Stimulated activated CD4-positive, alpha-beta T cell treated with anti-CD3 and anti-CD28 coated beads, Interleukin-12 subunit alpha, Interleukin-12 subunit beta, amount 100 ng/mL, for 24 hours (primary cell): ENCODE measurements around the gene BANF1.
"Not testable (repeated sequence)": the region's sequence is repeated elsewhere in the genome, so short reads cannot be mapped to it uniquely, and the experiment has no call there.

ENCODE experiments used
- DNase-seq, 2 experiments: peaks; one replicate each; pipeline ENCODE4 v3.0.0-alpha.2; 2020; ENCODE audit warnings: low read depth in 2 of 2

BANF1 gene

GRCh38 chr11:65978391-65979238, 23.7 kb upstream of the BANF1 start:
- no peak for DNase-seq

- DNase-seq, result no peak
Observed at GRCh38 chr11:65979261-65979759, 23.0 kb upstream of the BANF1 start.

GRCh38 chr11:65981101-65981740, 21.1 kb upstream of the BANF1 start:
- DNase-seq, result no peak

GRCh38 chr11:65981972-65982823, 20.1 kb upstream of the BANF1 start:
- no peak for DNase-seq

GRCh38 chr11:65982824-65983588, 19.3 kb upstream of the BANF1 start:
- no peak for DNase-seq

- DNase-seq, result no peak
Observed at GRCh38 chr11:65983589-65983987, 18.7 kb upstream of the BANF1 start.

- no peak for DNase-seq
Observed at GRCh38 chr11:65987336-65987735, 15.0 kb upstream of the BANF1 start.

- DNase-seq, result peak; percentile 75 to 87
Observed at GRCh38 chr11:65988791-65989592, 13.3 kb upstream of the BANF1 start.

GRCh38 chr11:65992056-65992455, 10.2 kb upstream of the BANF1 start:
- DNase-seq, result no peak

GRCh38 chr11:65997286-65997685, 5.0 kb upstream of the BANF1 start:
- DNase-seq, result no peak

- peak in 1 of 2 experiments; percentile 49 for DNase-seq
Observed at GRCh38 chr11:66002648-66003225, 434 bp downstream of the BANF1 start.

- no peak for DNase-seq
Observed at GRCh38 chr11:66003291-66003690, 988 bp downstream of the BANF1 start.

GRCh38 chr11:66004186-66004585, 1.9 kb downstream of the BANF1 start:
- DNase-seq, result no peak

- DNase-seq, result no peak
Observed at GRCh38 chr11:66006134-66006890, 4.0 kb downstream of the BANF1 start.

- no peak for DNase-seq
Observed at GRCh38 chr11:66006891-66007176, 4.5 kb downstream of the BANF1 start.

GRCh38 chr11:66007201-66007634, 4.9 kb downstream of the BANF1 start:
- DNase-seq, result no peak

- DNase-seq, result no peak
Observed at GRCh38 chr11:66008095-66008467, 5.8 kb downstream of the BANF1 start.

- no peak for DNase-seq
Observed at GRCh38 chr11:66008468-66009101, 6.3 kb downstream of the BANF1 start.

GRCh38 chr11:66010036-66010435, 7.7 kb downstream of the BANF1 start:
- DNase-seq, result not testable (repeated sequence)
